Naive thymus-derived CD8-positive, alpha-beta T cell (primary cell): Measurements from ENCODE around the gene FOS. TPM values are rescaled to one million over a fixed set of nuclear protein-coding genes. Genes with fewer than 3 reads are reported as not detected.
A peak's percentile ranks its signal among the peaks of the same experiment; 100 is the strongest.
"Not testable (repeated sequence)": the region's sequence is repeated elsewhere in the genome, so short reads cannot be mapped to it uniquely, and the experiment has no call there.

ENCODE experiments used
- ATAC-seq, 2 donors: fragments of 150-1000 bp; cut with Tn5 transposase in 1 of 2; sonication (Bioruptor Pico), chemical (Tn5 transposase) in 1 of 2; 1 replicate in 1 of 2; 2 replicates in 1 of 2; pipeline ENCODE4 v1.10.0; 2021; ENCODE audit warnings: mild to moderate bottlenecking in 2 of 2, moderate library complexity in 2 of 2
- POLR2A ChIA-PET: fragments of 350-600 bp; sonication (Branson Sonifier 250); formaldehyde crosslinking; loops from one replicate; lab custom pipeline; 2021; ENCODE audit warnings: antibody characterized with exemption; lab: Charles Lee
- DNase-seq, 10 donors: peaks; one replicate each; pipeline versions ENCODE4 v3.0.0 to v3.0.0-alpha.2; 2020 to 2022
- H3K27ac Mint-ChIP-seq, 10 donors: one replicate each; pipeline ENCODE4 v1.8.0; 2020 to 2022; ENCODE audit warnings: mild to moderate bottlenecking in 10 of 10, mixed read lengths in 10 of 10, moderate library complexity in 4 of 10, inconsistent platforms in 1 of 10
- H3K27me3 Mint-ChIP-seq, 5 donors: one replicate each; pipeline ENCODE4 v1.8.0; 2021 to 2022; ENCODE audit warnings: mixed read lengths in 5 of 5
- H3K36me3 Mint-ChIP-seq, 3 donors: one replicate each; pipeline ENCODE4 v1.8.0; 2020 to 2022; ENCODE audit warnings: mixed read lengths in 3 of 3, mild to moderate bottlenecking in 2 of 3, inconsistent platforms in 1 of 3
- H3K4me1 Mint-ChIP-seq, 4 donors: one replicate each; pipeline ENCODE4 v1.8.0; 2021 to 2022; ENCODE audit warnings: mixed read lengths in 4 of 4
- H3K4me3 Mint-ChIP-seq, 10 donors: one replicate each; pipeline ENCODE4 v1.8.0; 2020 to 2022; ENCODE audit warnings: mild to moderate bottlenecking in 10 of 10, mixed read lengths in 10 of 10, moderate library complexity in 6 of 10, inconsistent platforms in 1 of 10
- H3K9me3 Mint-ChIP-seq, 9 donors: one replicate each; pipeline ENCODE4 v1.8.0; 2020 to 2022; ENCODE audit warnings: mixed read lengths in 9 of 9, mild to moderate bottlenecking in 3 of 9, inconsistent platforms in 1 of 9, moderate library complexity in 1 of 9
- polyA plus RNA-seq, 3 donors: library from polyadenylated mRNA; unstranded; fragments of 300-500 nt; fragmentation: Illumina TruSeq; gene quantifications; one replicate each; pipeline ENCODE4 v1.2.3, GENCODE V29; 2021
- total RNA-seq, 8 experiments: library from RNA in 2 of 8; stranded (reverse) in 2 of 8; gene quantifications; one replicate each; pipeline ENCODE4 v1.2.3 and lab custom pipeline; 2021 to 2026

FOS gene
- total and polyA plus RNA-seq, 5 experiments from 2014 or later, result 9.4 to 510 (median 80.3) TPM

GRCh38 chr14:75298187-75298965 is 19.7 kb downstream of the FOS start:
- ATAC-seq, result no peak
- Mint-ChIP-seq H3K4me3 (no peak overlapping the region), H3K27me3 (no peaks in the 10 kb centered on the region), H3K9me3 (no peaks in the 10 kb centered on the region), H3K4me1 (peaks cover 19 to 40% (median 33%) of the 10 kb centered on the region in 4 donors), H3K27ac (peak overlapping the region in 1 of 10 donors; percentile 34), H3K36me3 (no peaks in the 10 kb centered on the region)
- no peak for DNase-seq
- POLR2A ChIA-PET, result interaction anchor here (0.6 to 2.0 kb wide), 4 partner anchors 66 to 171 kb away, joined by 3 to 6 read pairs (median 4); partner anchors contain the start of gene NEK9

DNA sequence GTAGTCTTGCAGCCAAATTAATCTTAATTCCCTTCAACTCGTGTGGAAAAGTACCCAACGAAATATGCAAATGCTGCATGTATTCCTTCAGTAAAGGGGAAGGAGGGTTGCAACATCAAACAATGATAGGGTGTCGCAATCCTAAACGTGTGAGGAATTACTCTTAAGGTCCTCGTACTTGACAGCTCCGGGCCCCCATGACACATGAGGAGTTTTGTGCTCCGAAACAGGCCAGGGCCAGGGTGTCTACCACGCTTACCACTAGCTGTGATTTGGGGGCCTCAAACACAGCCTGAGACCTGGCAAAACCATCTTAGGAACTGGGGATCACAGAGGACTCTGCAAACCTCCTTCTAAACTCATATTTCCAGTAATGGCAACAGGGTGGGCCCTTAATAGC is 20.4 kb downstream of the FOS start:
- no peak overlapping the region for H3K27ac Mint-ChIP-seq

DNA sequence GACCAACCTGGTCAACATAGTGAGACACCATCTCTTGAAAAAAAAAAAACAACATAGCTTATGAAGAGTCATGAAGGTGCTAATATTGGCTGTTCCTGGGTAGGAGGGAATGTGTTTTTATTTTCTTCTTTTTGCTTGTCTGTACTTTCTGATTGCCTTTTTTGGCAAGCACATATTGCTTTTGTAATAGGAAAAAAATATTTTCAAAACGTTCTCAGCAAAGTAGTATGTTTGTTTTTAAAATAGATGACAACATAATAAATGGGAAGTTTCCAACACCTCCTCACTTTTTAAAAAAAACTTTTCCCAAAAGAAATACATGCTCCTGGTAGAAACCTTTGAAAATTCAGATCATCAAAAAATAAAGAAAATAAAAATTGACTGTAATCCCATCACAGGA is 20.9 kb downstream of the FOS start:
- no peaks in the 10 kb centered on the region for H3K36me3 Mint-ChIP-seq

More for the DNA sequence above, 20.4 kb downstream of the FOS start:
- POLR2A ChIA-PET, result no interaction called here
- DNase-seq, result no peak
- ATAC-seq, result no peak
- no peaks in the 10 kb centered on the region for H3K9me3 Mint-ChIP-seq
- no peak overlapping the region for H3K4me3 Mint-ChIP-seq
- H3K36me3 Mint-ChIP-seq, result no peaks in the 10 kb centered on the region
- H3K27me3 Mint-ChIP-seq, result peaks cover 0 to 2% (median 0%) of the 10 kb centered on the region in 5 donors
- peaks cover 22 to 42% (median 34%) of the 10 kb centered on the region in 4 donors for H3K4me1 Mint-ChIP-seq

DNA sequence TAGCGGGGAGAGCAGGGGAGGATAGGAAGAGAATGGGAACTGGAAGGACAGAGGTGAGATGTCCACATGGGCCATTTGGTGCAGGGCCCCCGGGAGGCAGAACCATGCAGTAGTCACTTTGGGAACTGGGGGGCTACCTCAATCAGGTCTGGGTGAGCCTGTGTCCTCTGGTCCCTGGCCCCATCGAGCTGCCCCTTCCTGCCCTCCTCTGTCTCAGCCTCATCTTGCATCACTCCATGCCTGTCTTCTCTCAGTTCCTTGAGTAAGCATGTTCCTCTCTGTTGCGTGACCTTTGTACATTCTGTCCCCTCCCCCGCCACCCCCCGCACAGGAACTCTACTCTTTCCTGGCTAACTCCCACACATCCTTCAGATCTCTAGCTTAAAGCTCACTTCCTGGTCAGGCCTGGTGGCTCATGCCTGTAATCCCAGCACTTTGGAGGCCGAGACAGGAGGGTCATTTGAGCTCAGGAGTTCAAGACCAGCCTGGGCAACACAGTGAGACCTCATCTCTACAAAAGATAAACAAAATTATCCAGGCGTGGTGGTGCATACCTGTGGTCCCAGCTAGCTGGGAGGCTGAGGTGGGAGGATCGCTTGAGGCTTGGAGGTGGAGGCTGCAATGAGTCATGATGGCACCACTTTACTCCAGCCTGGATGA is 23.2 kb downstream of the FOS start:
- DNase-seq (no peak), ATAC-seq (no peak)
- H3K4me3 Mint-ChIP-seq, result no peak overlapping the region
- H3K27me3 Mint-ChIP-seq, result peaks cover 0 to 2% (median 0%) of the 10 kb centered on the region in 5 donors
- peak overlapping the region in 5 of 10 donors; percentile 8 to 89 (median 53) for H3K27ac Mint-ChIP-seq
- H3K4me1 Mint-ChIP-seq, result peaks cover 13 to 21% (median 18%) of the 10 kb centered on the region in 4 donors
- H3K36me3 Mint-ChIP-seq, result no peaks in the 10 kb centered on the region
- POLR2A ChIA-PET, result interaction anchor here (0.6 to 1.5 kb wide), 4 partner anchors 43 to 299 kb away, joined by 3 to 4 read pairs (median 4); partner anchors contain the start of gene EIF2B2
- H3K9me3 Mint-ChIP-seq, result no peaks in the 10 kb centered on the region

More for the DNA sequence above, 20.9 kb downstream of the FOS start:
- DNase-seq (no peak), ATAC-seq (no peak)
- peak overlapping the region in 1 of 10 donors; percentile 4 for H3K27ac Mint-ChIP-seq
- no peaks in the 10 kb centered on the region for H3K9me3 Mint-ChIP-seq
- peaks cover 0 to 2% (median 0%) of the 10 kb centered on the region in 5 donors for H3K27me3 Mint-ChIP-seq
- no peak overlapping the region for H3K4me3 Mint-ChIP-seq
- H3K4me1 Mint-ChIP-seq, result peaks cover 22 to 40% (median 33%) of the 10 kb centered on the region in 4 donors
- POLR2A ChIA-PET, result no interaction called here

- H3K9me3 Mint-ChIP-seq, result no peaks in the 10 kb centered on the region
- DNase-seq (peak in 9 of 10 donors; percentile 39 to 74 (median 61)), ATAC-seq (peak; percentile 76 to 77)
- H3K27ac Mint-ChIP-seq, result peak overlapping the region in 5 of 10 donors; percentile 13 to 74 (median 31)
- H3K27me3 Mint-ChIP-seq, result peaks cover 0 to 5% (median 0%) of the 10 kb centered on the region in 5 donors
- POLR2A ChIA-PET, result no interaction called here
- peaks cover 15 to 27% (median 22%) of the 10 kb centered on the region in 4 donors for H3K4me1 Mint-ChIP-seq
- no peak overlapping the region for H3K4me3 Mint-ChIP-seq
- H3K36me3 Mint-ChIP-seq, result no peaks in the 10 kb centered on the region
These were observed 24.8 kb downstream of the FOS start for GRCh38 chr14:75303381-75303789.

DNA sequence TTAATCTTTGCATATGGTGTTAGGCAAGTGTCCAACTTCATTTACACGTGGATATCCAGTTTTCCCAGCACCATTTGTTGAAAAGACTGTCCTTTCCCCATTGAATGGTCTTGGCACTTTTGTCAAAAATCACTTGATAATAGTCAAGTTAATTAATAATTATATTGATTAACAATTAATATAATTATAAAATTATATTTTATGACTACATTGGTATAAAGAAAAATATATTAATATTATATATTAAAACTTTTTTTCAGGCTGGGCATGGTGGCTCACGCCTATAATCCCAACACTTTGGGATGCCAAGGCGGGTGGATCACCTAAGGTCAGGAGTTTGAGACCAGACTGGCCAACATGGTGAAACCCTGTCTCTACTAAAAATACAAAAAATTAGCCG is 27.8 kb downstream of the FOS start:
- H3K4me3 Mint-ChIP-seq, POLR2A ChIA-PET, DNase-seq, ATAC-seq, H3K9me3 Mint-ChIP-seq, H3K27me3 Mint-ChIP-seq, H3K36me3 Mint-ChIP-seq, H3K27ac Mint-ChIP-seq: not testable (repeated sequence)
- H3K4me1 Mint-ChIP-seq, result peaks cover 11 to 20% (median 15%) of the 10 kb centered on the region in 4 donors

DNA sequence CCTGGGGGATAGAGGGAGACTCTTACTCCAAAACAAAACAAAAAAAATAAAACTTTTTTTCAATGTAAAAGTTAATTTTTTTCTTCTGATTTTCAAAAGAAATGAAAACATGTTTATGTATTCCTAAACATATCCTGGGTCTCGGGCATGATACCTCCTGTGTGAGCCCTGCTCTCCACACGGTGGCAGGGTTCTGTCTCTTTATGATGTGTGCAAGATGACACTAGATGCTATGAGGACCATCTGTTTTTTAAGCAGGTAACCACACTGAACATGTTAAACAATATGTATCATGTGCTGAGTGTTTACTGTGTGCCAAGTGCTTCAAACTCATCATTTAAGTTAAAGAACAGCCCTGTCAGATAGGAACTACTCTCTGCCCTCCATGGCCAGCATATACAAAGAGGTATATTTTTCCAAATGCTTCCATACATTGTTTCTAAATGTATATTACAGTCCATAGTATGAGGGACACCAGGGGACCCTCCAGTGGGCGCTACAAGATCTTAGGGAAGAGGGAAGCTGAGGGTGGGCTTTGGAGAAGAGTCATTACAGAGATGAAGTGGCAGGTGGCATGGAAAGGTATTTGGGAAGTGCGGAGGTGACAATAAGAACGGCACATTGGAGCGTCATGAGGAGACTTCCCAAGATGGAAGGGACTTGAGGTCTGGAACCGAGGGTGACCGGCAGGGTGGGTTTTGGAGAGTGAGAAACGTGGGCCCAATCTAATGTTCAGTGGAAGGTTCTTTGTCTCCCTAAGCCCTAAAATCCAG is 28.5 kb downstream of the FOS start:
- no peak overlapping the region for H3K4me3 Mint-ChIP-seq
- ATAC-seq, result peak in 1 of 2 donors; percentile 46
- POLR2A ChIA-PET, result no interaction called here
- DNase-seq, result peak in 1 of 10 donors; percentile 11
- H3K9me3 Mint-ChIP-seq, result no peaks in the 10 kb centered on the region
- peak overlapping the region in 2 of 10 donors; percentile 31 to 50 for H3K27ac Mint-ChIP-seq
- peaks cover 7 to 16% (median 9%) of the 10 kb centered on the region in 4 donors for H3K4me1 Mint-ChIP-seq
- H3K36me3 Mint-ChIP-seq, result no peaks in the 10 kb centered on the region
- H3K27me3 Mint-ChIP-seq, result peaks cover 0 to 5% (median 0%) of the 10 kb centered on the region in 5 donors

DNA sequence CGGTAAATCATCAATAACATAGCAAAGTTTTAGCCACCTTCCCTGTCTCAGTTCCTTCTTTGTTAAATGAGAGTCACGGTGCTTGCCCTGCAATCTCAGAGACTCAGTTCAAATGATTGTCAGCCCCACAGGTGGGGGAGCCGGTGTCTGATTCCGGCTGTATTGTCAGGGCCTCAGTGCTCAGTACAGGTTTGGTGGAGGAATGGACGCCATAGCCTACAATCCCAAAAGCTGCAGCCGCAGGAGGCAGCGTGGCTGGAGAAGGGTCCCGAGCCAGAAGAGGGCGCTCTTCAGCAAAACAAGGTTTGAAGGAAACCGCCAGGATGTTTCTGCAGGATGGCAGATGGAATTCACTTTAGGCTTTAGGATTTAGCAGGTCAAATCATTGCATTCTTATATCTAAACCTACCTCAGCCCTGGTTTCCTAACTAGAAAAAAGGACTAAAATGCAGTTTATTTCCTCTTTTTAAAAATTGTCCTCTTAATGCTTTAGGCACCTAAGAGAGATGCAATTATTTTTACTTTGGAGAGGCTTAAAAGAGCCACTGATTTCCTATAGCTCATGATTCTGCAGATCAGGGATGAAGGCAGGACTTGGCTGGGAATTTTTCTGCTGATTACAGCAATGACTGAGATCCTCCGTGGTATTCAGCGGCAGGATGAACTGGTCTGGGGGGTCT is 29.2 kb downstream of the FOS start:
- POLR2A ChIA-PET, result no interaction called here
- Mint-ChIP-seq H3K4me3 (no peak overlapping the region), H3K4me1 (peaks cover 6 to 18% (median 8%) of the 10 kb centered on the region in 4 donors), H3K27ac (no peak overlapping the region), H3K36me3 (no peaks in the 10 kb centered on the region), H3K9me3 (no peaks in the 10 kb centered on the region), H3K27me3 (peaks cover 0 to 5% (median 0%) of the 10 kb centered on the region in 5 donors)
- peak; percentile 69 to 80 for ATAC-seq
- DNase-seq, result peak; percentile 41 to 83 (median 68)

DNA sequence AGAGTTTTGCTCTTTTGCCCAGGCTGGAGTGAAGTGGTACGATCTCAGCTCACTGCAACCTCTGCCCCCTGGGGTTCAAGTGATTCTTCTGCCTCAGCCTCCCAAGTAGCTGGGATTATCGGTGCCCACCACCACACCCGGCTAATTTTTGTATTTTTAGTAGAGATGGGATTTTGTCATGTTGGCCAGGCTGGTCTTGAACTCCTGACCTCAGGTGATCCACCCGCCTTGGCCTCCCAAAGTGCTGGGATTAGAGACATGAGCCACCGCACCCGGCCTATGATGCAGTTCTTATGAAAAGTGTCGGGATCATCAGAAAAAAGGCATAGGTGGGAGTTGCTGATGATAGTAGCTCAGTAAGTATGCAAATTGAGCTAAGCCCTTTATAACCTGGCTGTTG is 30.4 kb downstream of the FOS start:
- DNase-seq, H3K27ac Mint-ChIP-seq: not testable (repeated sequence)
- POLR2A ChIA-PET, result interaction anchor here (0.6 to 0.7 kb wide), 2 partner anchors 180 to 1101 kb away, joined by 3 to 7 read pairs; no protein-coding TSS in a partner anchor

DNA sequence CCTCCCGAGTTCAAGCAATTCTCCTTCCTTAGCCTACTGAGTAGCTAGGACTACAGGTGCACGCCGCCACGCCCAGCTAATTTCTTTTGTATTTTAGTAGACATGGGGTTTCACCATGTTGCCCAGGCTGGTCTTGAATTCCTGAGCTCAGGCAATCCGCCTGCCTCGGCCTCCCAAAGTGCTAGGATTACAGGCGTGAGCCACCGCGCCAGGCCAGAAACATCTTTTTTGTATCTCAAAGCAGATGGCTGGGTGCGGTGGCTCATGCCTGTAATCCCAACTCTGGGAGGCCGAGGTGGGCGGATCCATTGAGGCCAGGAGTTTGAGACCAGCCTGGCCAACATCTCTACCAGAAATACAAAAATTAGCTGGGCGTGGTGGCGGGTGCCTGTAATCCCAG is 30.9 kb downstream of the FOS start:
- not testable (repeated sequence) for H3K4me3 Mint-ChIP-seq, H3K27me3 Mint-ChIP-seq, H3K9me3 Mint-ChIP-seq, H3K27ac Mint-ChIP-seq, H3K36me3 Mint-ChIP-seq, ATAC-seq, DNase-seq
- peaks cover 4 to 19% (median 5%) of the 10 kb centered on the region in 4 donors for H3K4me1 Mint-ChIP-seq
- POLR2A ChIA-PET, result interaction anchor here (0.6 to 0.7 kb wide), 3 partner anchors 179 to 1101 kb away, joined by 3 to 7 read pairs (median 5); no protein-coding TSS in a partner anchor

More for the DNA sequence above, 30.4 kb downstream of the FOS start:
- H3K9me3 Mint-ChIP-seq, H3K4me3 Mint-ChIP-seq, ATAC-seq, H3K27me3 Mint-ChIP-seq, H3K36me3 Mint-ChIP-seq: not testable (repeated sequence)
- peaks cover 4 to 19% (median 5%) of the 10 kb centered on the region in 4 donors for H3K4me1 Mint-ChIP-seq

DNA sequence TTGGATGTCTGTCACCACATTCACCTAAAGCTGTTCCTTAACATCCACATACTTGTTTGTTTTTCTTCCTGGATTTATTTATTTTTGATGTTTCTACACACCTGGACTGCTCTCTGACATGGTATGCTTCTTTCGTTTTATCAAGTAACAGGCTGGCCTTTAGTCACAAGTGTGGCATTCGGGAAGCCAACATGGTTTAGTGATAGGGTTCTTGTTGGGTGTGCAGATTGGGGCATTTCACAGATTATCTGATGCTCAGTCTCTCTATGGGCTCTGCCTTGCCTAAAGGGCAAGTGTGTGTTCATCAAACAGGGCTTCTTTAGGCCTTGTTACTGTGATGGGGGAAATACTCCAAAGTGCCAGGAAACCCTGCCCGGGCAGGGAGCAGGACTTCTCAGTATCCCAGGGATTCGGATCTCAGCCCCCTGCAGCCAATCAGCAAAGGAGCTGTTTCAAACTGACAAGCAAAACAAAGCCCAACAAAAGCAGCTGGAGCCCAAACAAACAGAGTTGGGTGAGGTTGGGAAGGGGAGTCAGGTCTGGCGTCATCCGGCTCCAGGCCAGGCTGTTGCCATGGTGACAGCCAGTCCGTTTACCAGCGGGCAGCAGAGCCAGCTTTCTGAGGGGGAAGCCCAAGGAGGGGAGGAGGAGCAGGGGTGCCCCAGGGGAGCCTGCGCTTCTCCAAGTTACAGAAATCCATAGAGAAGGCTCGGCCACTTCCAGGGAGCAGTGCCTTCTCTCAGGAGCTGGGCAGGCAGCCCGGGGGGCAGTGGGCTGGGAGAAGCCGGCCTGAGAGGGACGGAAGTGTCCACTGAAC is 31.9 kb downstream of the FOS start:
- no peak overlapping the region for H3K27ac Mint-ChIP-seq
- H3K4me3 Mint-ChIP-seq, result no peak overlapping the region
- POLR2A ChIA-PET, result no interaction called here
- H3K4me1 Mint-ChIP-seq, result peaks cover 4 to 19% (median 6%) of the 10 kb centered on the region in 4 donors
- no peak for DNase-seq
- H3K9me3 Mint-ChIP-seq, result no peaks in the 10 kb centered on the region
- ATAC-seq, result no peak
- H3K27me3 Mint-ChIP-seq, result peaks cover 0 to 8% (median 0%) of the 10 kb centered on the region in 5 donors
- no peaks in the 10 kb centered on the region for H3K36me3 Mint-ChIP-seq
